ENCODE measurements around the gene SHKBP1.
A peak's percentile ranks its signal among the peaks of the same experiment; 100 is the strongest.

The SHKBP1 gene

DNA sequence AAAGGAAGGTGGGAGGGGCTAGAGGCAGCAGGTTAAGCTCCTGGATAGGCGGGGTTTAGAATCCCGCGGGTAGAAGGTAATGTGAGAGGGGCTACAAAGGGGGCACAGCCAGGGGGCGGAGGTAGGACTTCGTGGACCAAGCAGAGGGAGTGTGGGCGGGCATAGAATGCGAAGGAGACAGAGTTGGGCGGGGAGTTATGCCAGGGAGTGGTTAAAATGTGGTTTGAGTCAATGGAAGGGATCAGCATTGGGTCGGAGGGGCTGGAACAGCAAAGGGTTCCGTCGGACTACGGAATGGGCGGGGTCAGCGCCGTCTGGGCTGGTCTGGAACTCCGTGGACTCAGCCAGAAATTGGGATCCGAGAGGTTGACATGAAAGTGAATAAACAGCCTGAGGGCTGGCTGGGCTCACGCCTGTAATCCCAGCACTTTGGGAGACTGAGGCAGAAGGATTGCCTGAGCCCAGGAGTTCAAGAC lies 27.5 kb downstream of the SHKBP1 start:
- TF ChIP-seq, protein P1, sequence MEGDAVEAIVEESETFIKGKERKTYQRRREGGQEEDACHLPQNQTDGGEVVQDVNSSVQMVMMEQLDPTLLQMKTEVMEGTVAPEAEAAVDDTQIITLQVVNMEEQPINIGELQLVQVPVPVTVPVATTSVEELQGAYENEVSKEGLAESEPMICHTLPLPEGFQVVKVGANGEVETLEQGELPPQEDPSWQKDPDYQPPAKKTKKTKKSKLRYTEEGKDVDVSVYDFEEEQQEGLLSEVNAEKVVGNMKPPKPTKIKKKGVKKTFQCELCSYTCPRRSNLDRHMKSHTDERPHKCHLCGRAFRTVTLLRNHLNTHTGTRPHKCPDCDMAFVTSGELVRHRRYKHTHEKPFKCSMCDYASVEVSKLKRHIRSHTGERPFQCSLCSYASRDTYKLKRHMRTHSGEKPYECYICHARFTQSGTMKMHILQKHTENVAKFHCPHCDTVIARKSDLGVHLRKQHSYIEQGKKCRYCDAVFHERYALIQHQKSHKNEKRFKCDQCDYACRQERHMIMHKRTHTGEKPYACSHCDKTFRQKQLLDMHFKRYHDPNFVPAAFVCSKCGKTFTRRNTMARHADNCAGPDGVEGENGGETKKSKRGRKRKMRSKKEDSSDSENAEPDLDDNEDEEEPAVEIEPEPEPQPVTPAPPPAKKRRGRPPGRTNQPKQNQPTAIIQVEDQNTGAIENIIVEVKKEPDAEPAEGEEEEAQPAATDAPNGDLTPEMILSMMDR (IDR thresholded peaks at IDR 0.05), result no peak

DNA sequence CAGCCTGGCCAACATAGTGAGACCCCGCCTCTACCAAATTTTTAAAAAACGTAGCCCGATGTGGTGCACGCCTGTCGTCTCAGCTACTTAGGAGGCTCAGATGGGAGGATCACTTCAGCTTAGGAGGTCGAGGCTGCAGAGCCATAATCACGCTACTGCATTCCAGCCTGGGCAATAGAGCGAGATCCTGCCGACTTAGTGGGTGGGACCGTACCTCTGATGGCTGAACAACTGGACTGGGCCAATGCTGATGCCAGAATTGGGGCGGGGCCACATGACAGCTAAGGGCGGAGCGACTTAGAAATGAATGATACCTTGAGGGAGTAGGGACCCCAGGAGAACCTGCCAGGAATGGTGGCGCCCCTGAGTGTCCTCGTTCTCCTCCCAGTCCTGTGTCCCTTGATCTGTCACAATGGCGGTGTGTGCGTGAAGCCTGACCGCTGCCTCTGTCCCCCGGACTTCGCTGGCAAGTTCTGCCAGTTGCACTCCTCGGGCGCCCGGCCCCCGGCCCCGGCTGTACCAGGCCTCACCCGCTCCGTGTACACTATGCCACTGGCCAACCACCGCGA lies 28.1 kb downstream of the SHKBP1 start:
- TF ChIP-seq, protein P1 (IDR thresholded peaks at IDR 0.05), result no peak

DNA sequence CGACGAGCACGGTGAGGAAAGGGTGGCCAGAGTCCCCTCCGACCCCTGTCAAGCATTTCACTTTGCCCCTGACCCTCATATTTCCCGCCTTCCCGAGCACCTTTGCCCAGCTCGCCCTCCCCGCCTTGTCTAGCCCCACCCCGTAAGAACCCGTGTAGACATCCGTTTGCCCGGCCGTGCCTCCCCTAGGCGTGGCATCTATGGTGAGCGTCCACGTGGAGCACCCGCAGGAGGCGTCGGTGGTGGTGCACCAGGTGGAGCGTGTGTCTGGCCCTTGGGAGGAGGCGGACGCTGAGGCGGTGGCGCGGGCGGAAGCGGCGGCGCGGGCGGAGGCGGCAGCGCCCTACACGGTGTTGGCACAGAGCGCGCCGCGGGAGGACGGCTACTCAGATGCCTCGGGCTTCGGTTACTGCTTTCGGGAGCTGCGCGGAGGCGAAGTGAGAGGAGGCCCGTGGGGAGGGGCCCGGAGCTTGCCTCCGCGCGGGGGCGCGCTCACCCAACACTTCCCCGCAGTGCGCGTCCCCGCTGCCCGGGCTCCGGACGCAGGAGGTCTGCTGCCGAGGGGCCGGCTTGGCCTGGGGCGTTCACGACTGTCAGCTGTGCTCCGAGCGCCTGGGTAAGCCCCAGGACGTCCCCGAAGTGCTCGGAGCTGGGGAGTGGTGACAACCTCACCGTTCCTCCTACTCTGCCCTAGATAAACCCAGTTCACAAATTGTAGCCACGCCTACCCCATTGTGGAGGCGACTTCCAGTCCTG lies 28.7 kb downstream of the SHKBP1 start:
- TF ChIP-seq, protein P1 (IDR thresholded peaks at IDR 0.05), result peak; percentile 46

DNA sequence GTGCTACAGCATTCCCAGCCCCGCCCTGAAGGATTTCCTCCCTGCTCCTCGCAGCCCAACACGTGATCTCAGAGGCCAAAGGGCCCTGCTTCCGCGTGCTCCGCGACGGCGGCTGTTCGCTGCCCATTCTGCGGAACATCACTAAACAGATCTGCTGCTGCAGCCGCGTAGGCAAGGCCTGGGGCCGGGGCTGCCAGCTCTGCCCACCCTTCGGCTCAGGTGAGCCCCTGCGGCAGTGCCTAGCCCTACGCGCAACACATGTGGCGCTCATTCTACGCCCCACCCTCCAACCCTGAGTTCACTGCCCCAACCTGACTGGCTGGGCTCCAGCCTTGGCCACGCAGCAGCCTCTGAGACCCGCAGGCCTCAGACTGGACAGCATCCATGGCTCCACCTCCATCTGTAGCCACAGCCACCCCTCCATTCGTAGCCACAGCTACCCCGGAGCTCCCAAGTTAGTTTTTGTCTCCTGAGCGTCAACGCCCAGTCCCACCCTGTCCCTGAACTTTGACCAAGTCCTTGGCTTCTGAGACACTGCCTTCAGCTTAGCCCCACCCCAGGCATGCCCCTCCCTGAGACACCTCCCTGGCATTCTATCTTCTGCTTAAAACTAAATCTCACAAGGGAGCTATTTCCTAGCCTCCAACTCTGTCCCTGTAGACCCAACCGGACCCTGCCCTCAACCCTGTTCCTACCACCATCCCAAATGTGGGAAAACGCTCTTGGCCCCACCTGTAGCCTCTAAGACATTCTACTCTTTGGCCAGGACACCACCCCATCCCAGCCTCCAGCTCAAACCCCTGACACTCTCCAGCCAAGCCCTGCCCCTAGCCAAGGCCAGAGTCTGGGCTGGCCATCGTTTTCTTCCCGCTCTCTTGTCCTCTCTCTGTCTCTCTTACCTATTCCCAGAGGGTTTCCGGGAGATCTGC lies 30.9 kb downstream of the SHKBP1 start:
- TF ChIP-seq, protein P1 (IDR thresholded peaks at IDR 0.05), result no peak

DNA sequence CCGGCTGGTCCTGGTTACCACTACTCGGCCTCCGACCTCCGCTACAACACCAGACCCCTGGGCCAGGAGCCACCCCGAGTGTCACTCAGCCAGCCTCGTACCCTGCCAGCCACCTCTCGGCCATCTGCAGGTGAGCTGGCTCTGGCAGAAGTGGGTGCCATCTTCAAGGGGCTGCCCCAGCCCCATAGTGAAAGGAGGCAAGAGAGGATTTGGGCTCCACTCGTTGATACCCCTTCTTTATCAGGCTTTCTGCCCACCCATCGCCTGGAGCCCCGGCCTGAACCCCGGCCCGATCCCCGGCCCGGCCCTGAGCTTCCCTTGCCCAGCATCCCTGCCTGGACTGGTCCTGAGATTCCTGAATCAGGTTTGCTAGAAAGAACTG lies 31.6 kb downstream of the SHKBP1 start:
- TF ChIP-seq, protein P1 (IDR thresholded peaks at IDR 0.05), result no peak

DNA sequence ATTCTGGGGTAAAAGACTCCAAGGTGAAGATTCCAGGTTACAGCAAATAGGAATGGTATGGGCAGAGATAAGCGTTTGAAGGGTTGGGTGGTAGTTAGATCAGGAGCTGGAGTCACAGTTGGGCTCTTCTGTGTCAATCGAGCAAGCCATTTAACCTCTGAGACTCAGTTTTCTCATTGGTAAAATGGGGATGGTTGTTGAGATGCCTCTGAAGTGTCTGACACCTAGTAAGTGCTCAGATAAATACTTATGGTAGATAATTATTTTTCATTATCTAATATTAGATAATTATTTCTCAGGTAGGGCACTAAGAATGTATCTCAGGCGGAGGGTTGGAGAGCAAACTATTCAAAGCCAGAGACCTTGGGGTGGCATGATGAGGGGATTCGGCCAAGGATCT lies 32.3 kb downstream of the SHKBP1 start:
- TF ChIP-seq, protein P1 (IDR thresholded peaks at IDR 0.05), result no peak

DNA sequence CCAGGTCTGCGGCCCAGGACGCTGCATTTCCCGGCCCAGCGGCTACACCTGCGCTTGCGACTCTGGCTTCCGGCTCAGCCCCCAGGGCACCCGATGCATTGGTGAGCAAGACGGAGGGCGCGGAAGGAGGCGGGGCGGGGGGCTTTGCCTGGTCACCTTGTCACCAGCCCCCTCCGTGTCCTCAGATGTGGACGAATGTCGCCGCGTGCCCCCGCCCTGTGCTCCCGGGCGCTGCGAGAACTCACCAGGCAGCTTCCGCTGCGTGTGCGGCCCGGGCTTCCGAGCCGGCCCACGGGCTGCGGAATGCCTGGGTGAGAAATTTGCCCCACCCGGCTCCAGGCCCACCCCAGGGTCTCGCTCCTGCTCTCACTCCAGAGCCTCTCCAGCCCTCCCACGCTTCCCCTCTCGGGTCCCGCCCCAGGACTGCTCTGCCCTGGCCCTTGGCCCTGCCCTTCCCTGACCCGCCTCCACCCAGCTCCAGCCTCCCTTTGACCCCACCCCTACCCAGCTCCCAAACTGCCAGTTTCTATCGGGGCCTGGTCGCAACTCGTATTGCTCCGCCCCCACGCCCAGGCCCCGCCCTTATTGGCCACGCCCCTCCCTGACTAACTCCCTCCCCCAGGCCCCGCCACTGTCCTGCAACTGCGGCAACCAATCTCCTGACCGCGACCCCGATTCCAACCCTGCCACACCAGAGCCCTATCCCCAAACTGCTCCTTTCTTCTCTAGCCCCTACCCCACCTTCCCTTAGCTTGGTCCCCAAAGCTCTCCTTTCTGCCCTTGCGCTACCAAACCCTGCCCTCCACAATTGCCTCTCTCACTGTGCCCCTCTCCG lies 33.1 kb downstream of the SHKBP1 start:
- TF ChIP-seq, protein P1 (IDR thresholded peaks at IDR 0.05), result no peak
